ENCODE data around the gene SLC44A2.

The SLC44A2 gene

DNA sequence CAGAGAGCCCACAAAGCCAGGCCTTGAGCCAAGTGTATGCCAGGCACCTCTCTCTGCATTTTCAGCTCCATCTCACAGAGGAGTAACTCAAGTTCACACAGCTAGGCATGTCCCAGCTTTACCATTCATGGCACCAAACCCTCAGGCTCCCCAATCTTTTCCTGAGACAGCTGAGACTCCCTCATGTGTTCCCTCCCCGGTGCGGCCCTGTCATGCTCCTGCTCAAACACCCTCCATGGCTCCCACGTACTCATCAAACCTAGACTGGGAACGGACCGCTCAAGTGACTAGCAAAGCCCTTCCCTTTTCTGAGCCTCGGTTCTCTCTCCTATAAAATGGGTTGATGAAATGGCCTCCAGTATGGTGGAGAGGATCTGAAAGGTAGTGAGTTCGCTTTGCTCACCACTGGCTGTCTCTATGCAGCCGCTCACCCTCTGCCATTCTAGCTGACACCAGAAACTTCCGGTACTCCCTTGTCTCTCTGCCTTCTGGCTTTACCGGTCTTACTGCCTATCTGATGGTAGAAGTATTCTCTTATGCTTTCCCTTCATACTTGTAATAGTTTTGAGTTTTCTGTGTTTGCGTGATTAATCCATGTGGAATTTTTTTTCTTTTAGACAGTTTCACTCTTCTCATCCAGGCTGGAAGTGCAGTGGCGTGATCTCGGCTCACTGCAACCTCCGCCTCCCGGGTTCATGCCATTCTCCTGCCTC lies 7.8 kb upstream of the SLC44A2 start:
- no peak for DNase-seq

DNA sequence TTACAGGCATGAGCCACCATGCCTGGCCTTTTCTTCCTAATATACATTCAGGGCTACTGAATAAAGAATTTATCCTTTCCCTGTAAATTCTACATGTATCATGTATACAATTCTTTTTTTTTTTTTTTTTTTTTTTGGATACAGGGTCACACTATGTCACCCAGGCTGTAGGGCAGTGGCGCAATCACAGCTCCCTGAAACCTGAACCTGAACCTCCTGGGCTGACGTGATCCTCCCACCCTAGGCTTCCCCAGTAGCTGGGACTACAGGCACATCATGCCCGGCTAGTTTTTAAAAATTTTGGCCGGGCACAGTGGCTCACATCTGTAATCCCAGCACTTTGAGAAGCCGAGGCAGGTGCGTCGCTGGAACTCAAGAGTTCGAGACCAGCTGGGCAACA lies 6.5 kb upstream of the SLC44A2 start:
- no peak for DNase-seq

DNA sequence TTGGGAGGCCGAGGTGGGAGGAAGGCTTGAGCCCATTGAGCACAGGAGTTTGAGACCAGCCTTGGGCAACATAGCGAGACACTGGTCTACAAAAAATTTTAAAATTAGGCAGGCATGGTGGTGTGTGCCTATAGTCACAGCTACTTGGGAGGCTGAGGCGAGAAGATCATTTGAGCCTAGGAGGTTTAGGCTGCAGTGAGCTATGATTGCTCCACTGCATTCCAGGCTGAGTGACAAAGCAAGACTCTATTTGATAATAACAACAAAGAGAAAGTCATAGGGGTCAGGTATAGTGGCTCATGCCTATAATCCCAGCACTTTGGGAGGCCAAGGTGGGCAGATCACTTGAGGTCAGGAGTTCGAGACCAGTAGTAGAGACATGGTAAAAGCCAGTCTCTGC lies 4.6 kb upstream of the SLC44A2 start:
- DNase-seq: no peak

DNA sequence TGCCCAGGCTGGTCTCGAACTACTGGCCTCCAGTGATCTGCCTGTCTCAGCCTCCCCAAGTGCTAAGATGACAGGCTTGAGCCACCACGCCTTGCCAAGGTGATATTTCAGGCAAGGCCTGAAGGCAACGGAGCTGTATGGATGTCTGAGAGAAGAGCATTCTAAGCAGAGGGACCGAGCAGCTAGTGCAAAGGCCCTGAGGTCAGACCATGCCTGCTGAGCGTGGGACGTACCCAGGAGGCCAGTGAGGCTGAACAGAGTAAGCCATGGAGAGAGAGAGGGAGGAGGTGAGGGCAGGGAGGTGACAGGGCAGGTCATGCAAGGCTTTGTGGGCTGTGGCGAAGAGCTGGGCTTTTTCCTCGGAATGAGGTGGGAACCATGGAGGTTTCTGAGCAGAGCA lies 3.4 kb upstream of the SLC44A2 start:
- DNase-seq: no peak

DNA sequence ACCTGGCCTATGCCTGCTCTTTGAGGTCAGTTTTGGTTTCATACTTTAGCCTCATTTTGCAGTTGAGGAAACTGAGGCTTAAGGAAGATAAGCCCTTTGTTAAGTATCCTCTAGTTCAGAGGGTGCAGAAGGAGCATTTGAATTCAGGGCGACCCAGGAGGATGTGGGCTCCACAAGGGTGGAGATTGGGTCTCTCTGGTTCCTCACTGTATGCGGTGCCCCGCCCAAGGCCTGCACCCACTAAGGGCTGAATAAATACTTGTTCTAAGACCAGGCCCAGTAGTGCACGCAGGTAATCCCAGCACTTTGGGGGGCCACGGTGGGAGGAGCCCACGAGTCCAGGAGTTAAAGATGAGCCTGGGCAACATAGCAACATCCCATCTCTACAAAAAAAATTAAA lies 768 bp upstream of the SLC44A2 start:
- no peak for DNase-seq

DNA sequence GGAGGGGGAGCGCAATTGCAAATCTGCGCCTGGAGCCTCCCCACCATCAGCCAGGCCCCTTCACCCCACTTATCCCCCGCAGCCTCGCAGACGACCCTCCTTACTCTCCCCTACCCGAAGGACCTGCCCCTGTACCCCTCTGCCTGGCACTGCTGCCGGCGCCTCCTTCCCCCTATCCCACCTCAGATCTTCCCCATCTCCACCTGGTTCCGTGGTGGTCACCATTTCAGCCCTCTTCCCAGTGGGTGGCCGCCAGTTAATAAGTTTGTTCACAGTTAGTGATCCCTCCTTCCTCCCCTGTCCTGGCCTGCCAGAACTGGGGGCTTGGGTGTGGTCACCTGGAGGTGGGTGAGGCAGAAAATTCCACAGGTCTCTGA lies 397 bp downstream of the SLC44A2 start:
- DNase-seq: no peak

DNA sequence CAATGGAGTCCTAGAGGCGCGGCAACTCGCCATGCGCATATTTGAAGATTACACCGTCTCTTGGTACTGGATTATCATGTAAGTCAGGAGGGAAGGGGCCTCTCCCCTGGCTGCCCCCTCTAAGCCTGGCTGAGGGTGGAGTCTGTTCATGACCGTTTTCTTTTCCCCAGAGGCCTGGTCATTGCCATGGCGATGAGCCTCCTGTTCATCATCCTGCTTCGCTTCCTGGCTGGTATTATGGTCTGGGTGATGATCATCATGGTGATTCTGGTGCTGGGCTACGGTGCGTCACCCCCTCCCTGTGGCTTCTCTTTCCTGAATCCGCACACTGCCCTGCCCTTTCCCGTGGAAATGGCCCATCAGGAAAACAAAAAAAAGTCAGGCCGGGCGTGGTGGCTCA lies 6.5 kb downstream of the SLC44A2 start:
- no peak for DNase-seq

DNA sequence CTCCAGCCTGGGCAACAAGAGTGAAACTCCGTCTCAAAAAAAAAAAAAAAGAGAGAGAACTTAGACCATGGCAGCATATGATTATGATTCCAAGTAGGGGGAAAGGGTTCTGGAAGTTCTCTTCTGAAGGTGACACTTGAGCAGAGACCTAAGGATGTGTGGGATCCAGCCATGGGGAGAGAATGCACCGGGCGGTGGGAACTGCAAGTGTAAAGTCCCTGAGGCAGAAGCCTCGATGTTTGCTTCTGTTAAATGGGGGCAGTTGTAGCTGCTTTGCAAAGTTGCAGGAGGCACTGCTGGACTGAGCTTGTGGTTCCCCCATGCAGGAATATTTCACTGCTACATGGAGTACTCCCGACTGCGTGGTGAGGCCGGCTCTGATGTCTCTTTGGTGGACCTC lies 9.1 kb downstream of the SLC44A2 start:
- no peak for DNase-seq

DNA sequence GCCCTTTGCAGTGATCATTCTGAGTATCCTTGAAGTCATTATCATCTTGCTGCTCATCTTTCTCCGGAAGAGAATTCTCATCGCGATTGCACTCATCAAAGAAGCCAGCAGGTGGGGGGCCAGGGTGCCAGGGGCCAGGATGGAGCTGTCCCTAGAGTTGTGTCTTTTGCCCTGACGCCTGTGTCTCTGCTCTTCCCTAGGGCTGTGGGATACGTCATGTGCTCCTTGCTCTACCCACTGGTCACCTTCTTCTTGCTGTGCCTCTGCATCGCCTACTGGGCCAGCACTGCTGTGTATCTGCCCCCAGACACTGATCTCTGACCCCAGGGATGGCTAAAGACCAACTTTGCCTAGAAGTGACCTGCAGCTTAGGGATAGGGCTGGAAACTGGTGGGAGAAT lies 9.6 kb downstream of the SLC44A2 start:
- DNase-seq: no peak

DNA sequence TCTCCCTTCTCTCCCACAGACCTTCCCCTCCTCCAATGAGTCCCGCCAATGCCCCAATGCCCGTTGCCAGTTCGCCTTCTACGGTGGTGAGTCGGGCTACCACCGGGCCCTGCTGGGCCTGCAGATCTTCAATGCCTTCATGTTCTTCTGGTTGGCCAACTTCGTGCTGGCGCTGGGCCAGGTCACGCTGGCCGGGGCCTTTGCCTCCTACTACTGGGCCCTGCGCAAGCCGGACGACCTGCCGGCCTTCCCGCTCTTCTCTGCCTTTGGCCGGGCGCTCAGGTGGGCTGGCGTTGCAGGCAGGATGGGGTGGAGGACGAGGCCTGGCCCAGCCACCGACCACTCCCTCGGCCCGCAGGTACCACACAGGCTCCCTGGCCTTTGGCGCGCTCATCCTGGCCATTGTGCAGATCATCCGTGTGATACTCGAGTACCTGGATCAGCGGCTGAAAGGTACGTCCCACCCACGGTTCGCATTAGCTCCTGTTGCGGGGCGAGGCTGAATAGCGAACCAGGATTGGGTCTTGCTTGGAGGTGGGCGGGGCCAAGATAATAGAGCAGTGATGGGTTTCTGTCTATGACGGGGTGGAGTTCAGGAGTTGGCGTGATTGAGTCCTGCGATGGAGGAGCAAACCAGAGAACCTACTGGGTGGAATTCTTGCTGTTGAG lies 11.1 kb downstream of the SLC44A2 start:
- no peak for DNase-seq

DNA sequence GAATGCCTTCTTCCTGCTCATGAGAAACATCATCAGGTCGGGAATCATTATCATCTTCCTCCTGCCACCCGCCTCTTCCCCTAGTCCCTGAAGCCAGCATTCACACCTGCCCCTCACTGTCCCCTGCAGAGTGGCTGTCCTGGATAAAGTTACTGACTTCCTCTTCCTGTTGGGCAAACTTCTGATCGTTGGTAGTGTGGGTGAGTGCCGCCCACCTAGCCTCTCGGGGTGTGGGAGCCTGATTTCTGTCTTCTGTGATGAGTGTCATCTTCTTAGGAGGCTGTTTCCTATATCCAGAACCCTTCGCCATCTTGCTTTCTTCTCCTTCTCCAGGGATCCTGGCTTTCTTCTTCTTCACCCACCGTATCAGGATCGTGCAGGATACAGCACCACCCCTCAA lies 12.5 kb downstream of the SLC44A2 start:
- no peak for DNase-seq

DNA sequence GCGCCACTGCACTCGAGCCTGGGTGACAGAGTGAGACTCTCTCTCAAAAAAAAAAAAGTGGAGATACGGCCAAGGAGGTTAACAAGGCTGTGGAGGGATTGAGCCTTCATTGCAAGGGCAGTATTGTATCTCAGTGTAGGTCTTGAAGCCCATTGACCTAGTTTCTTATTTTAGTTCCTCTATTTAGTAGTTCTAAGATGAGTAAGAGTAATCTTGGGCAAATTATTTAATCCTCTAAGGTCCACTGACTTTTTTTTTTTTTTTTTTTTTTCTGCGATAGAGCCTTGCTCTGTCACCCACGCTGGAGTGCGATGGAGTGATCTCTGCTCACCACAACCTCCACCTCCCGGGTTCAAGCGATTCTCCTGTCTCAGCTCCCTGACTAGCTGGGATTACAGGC lies 14.5 kb downstream of the SLC44A2 start:
- DNase-seq: no peak

DNA sequence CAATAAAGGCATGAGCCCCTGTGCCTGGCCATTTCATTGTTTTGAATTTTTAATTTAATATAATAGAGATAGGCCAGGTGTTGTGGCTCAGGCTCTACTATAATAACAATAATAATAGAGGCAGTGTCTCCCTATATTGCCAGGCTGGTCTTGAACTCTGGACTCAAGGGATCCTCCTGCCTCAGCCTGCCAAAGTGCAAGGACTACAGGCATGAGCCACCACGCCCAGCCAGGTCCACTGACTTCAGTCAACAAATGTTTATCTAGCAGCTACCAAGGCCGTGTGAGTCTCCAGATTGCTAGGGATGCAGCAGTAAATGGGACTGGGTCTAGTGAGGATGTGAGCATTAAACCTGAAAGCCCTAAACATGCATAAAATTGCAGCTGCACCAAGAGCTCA lies 15.0 kb downstream of the SLC44A2 start:
- no peak for DNase-seq

DNA sequence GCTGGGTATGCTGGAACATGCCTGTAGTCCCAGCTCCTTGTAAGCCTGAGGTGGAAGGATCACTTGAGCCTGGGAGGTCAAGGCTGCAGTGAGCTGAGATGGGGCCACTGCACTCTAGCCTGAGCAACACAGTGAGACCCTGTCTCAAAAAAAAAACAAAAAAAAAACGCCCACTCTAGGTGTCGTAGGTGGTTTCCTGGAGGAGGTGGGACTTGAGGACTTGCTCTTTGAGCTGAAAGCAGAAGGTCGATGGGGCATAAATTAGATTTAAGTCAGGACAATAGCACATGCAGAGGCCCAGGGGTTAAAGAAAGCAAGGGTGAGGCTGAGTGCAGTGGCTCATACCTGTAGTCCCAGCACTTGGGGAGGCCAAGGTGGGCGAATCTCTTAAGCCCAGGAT lies 15.9 kb downstream of the SLC44A2 start:
- DNase-seq: no peak

DNA sequence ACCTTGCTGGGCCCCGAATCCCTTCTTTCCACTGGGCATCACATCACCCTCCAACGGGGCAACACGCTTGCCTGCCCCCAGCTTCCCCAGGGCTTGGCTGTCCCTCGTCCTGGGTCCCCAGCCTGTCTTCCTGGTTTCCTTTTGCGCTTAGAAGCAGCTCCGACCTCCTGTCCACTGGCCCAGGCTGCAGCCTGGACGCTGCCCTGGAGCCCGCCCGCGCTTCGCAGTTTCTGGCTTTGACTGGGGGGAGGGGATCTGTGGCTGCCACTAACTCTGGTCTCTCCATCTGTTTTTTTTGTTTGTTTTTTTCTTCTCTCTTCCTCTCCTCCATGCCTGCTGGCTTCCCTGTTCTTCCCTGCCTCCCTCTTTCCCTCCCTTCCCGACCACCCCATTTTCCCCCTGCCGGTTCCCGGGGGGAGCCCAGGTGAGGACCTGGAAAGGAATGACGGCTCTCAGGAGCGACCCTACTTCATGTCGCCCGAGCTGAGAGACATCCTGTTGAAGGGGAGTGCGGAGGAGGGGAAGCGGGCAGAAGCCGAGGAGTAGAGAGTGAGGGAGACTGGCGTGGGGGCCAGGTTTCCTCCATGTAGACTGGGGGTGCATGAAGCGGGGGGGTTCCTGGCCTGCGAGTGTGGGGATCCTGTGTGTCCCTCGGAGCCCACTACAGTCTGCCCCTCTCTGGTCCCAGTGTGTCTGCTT lies 17.3 kb downstream of the SLC44A2 start:
- DNase-seq: peak; percentile 55

DNA sequence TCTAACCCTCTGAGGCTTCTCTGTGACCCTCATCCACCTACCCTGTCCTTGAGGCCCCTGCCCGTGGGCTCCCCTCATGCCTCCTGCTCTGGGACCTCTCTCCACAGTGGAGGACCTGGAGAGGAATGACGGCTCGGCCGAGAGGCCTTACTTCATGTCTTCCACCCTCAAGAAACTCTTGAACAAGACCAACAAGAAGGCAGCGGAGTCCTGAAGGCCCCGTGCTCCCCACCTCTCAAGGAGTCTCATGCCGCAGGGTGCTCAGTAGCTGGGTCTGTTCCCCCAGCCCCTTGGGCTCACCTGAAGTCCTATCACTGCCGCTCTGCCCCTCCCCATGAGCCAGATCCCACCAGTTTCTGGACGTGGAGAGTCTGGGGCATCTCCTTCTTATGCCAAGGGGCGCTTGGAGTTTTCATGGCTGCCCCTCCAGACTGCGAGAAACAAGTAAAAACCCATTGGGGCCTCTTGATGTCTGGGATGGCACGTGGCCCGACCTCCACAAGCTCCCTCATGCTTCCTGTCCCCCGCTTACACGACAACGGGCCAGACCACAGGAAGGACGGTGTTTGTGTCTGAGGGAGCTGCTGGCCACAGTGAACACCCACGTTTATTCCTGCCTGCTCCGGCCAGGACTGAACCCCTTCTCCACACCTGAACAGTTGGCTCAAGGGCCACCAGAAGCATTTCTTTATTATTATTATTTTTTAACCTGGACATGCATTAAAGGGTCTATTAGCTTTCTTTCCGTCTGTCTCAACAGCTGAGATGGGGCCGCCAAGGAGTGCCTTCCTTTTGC lies 18.0 kb downstream of the SLC44A2 start:
- peak; percentile 56 for DNase-seq

DNA sequence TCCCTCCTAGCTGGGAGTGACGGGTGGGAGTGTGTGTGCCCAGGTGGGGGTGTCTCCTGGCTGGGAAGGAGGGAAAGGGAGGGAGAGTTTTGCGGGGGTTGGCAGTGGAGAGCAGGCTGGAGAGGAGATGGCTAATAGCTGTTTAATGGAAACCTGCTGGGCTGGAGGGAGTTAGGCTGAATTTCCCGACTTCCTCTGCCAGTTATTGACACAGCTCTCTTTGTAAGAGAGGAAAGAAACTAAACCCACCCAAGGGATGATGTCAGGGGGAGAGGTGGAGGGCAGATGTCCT lies 18.6 kb downstream of the SLC44A2 start:
- DNase-seq: peak; percentile 89

DNA sequence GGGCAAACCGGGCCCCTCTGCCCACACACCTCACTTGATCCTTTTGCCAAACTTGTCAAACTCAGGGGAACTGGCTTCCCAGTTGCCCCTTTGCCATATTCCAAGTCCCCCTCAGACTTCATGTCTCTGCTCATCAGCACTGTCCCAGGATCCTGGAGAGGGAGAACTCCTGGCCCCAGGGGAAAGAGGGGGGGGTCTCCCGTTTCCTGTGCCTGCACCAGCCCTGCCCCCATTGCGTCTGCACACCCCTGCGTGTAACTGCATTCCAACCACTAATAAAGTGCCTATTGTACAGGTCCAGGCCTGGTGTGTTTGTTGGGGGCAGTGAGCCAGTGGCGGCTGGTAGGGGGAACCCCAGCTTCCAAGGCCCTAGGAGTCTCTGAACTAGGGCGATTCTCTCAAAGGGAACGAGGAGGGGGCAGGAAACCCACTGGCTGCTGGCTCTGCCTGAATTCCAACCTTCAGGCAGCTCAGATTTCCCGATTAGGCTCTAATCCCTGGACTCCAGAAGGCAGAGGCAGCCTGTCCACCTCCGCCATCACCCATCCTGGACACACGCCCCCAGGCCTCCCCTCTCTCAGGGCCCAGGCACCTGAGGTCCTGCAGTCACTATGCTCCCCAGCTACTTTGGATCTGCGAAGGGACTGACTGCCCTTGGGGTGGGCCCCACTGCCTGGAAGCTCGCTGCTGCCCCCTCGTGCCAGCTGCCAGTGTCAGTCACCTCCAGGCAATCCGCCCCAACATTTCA lies 19.1 kb downstream of the SLC44A2 start:
- peak; percentile 92 for DNase-seq

DNA sequence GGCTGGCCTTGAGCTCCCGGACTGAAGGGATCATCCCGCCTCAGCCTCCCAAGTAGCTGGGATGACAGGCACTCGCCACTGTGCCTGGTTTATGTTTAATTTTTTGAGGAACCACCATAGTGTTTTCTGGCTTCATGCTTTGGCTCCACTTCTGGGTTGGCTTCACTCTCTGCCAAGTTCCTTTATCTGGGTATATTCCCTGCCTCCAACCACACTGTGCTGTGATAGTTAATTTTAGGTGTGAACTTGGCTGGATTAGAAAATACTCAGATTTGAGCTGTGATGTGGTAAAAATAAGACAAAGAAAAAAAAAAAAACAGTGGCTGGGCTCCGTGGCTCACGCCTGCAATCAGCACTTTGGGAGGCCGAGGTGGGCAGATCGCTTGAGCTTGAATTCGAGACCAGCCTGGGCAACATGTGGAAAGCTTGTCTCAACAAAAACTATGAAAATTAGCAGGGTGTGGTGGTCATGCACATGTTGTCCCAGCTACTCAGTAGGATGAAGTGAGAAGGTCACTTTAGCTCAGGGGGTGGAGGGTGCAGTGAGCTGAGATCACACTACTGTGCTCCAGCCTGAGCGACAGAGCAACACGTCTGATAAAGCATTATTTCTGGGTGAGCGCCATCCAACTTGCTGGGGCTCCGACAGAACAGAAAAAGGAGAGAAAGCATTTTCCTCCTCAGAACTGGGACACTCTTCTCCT lies 21.3 kb downstream of the SLC44A2 start:
- no peak for DNase-seq

DNA sequence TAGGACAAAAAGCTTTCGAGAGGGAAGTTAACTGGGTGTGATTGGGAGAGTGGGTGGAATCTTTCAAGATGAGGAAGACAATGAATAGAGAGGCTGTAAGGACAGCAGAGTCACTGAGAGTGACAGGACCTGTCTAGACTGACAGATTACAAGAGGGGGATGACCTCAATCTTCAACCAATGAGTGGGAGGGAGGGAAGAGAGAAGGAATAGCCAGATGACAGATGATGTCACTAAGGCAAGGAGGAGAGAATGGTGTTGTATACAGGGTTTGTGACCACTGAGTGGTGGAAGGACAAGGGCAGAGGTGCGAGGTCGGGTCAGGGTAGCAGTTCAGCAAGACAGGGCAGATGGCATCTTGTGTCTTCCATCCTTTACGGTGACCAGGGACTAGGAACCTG lies 23.0 kb downstream of the SLC44A2 start:
- DNase-seq: no peak

DNA sequence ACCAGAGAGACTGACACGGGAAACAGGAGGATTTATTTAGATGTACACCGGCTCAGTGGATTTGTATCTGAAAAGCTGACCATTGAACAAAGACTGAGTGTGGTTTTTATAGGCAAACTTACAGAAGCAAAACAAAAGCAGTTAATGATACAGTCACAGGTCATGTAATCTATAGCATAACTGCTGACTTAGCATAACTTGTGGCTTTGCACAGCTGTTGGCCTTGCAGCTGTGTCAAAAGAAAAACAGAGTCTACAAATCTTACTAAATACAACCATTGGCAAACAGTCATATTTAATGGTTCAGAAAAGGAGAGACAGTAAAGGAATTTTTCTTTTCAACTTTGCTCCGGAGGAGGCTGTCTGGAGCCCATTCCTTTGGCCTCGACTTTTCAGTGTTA lies 26.5 kb downstream of the SLC44A2 start:
- no peak for DNase-seq

DNA sequence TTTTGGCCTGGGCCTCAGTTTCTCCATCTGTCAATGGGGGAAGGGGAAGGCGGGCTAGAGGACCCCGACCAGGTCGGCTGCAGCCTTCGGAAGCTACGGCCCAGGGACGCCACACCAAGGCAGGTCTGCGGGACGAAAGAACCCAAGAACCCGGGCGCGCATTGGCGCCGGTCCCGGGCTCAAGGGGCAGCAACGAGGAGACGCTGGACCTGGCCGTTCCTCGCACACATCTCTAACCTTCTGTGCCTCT lies 28.1 kb downstream of the SLC44A2 start:
- DNase-seq: no peak
